RKO (cell line): ENCODE measurements around the gene CADM2.

Experiments used
- DNase-seq: peaks from one replicate; pipeline ENCODE4 v3.0.0-alpha.2; 2016; ENCODE audit warnings: low spot score

Gene CADM2

DNA sequence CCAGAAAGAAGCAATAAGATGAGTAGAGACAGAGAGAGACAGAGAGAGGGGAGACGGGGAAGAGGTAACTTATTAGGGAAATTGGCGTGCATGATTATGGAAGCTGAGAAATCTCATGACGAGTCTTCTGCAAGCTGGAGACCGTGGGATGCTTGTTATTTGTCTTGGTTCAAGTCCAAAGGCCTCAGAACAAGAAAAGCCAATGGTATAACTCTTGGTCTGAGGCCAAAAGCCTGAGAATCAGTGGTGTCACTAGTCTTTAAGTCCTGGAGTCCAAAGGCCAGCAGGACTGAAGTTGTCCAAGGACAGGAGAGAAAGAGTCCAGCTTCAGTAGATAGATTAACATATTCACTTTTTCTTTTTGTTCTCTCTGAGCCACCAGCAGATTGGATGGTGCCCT, 613.6 kb downstream of the CADM2 start:
- no peak for DNase-seq

DNA sequence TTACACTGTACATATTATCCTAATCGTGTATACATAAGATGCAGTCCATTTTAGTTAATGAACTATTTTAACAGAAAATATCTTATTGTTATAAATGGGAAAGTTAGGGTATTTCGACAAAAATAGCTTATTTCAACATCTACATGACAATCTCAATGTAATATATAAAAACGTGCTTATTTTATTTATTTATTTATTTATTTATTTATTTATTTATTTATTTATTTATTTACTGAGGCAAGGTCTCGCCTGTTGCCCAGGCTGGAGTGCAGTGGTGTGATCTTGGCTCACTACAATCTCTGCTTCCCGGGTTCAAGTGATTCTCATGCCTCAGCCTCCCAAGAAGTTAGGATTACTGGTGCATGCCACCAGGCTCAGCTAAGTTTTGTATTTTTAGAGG, 614.2 kb downstream of the CADM2 start:
- DNase-seq: no peak

DNA sequence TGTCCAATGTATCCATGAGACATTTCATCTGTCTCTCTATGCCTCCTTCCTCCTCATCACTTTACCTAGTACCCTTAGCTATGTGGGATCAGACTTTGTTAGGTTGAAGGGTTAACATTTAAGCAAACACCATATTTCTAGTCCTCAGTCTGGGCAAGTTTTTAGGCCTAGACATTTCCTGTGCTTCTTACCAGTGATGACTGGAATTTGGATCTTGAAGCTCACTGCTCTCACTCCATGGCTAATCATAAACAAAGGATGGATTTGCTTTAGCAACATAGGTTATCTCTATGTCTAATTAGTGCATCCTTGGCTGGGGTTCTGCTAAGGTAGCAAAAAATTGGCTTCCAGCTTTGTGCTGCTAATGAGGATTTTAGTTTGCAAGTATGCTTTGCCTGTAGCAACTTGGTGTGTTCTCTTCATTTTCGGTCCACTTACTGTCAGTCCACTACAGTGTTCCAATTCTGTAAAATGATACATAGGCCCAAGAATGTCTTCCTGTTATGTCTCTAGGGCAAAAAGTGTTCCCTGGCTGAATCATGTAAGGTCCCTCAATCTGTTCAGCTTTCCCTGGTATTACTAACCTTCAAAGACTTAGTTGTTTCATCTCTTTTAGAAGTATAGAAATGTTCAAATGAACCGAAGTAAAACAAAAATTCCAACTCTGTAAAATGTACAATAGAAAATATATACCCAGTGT, 615.4 kb downstream of the CADM2 start:
- DNase-seq: no peak

DNA sequence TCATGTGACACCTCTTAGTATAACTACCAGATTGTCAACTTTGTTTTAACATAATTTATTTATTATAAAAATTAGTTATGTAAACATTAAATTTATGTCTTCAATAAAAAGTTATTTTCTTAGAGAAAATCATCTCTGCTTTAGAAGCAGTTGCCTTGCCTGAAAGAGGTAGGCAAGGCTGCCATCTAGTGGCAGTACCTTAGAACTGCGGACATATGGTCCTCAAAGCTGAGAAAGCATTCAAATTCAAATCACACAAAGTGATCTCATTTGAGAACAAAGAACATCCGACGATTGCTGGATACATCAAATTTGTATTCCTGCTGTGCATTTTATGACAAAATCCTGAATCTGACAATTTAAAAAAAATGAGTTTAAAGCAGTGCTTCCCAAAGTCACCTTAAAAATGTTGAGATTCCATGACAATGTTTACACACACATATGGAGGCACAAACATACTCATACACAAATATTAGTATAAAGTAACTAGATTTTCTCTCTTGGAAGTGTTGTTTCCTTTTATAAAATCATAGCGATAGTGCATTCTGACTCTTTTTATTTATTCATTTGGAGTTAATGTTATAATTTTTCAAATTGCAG, 617.4 kb downstream of the CADM2 start:
- peak; percentile 71 for DNase-seq

DNA sequence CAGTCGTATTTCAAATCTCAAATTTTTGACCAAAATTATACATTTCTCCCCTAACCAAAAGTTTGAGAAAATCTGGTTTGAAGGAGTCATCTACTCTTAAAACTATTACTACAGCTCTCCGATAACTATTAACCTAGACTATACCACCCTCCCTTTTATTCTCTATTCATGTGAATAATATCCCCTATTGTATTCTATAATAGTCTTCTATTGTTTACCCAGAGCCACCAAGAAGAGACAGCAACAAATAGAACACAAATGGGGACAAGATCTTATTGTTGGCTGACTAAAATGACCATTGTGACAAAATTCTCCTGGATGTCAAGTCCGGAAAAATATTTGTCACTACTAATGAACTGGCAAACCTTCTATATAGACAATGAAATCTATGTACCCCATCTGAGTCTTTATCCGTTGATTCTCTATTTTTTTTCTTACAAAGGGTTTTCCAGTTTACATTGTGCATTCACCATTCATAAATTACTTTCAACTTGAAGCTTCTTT, 618.0 kb downstream of the CADM2 start:
- DNase-seq: no peak

DNA sequence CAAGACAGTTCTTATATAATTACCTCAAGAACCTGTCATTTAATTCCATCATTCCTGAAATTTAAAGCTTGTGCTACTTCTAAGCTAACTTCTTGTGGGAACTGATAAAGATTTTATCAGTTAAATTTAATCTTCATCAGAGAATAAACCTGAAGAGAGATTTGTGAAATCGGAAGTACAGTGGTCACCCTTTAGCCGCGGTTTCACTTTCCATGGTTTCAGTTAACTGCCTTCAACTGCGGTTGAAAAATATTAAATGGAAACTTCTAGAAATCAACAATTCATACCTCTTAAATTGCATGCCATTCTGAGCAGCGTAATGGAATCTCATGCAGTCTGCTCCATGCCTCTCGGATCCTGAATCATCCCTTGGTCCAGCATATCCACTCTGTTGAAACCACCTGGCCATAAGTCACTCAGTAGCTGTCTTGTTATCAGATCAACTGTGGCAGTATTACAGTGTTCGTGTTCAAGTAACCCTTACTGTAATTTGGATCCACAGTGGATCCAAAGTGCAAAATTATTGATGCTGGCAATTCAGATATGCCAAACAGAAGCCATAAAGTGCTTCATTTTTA, 626.1 kb downstream of the CADM2 start:
- no peak for DNase-seq

DNA sequence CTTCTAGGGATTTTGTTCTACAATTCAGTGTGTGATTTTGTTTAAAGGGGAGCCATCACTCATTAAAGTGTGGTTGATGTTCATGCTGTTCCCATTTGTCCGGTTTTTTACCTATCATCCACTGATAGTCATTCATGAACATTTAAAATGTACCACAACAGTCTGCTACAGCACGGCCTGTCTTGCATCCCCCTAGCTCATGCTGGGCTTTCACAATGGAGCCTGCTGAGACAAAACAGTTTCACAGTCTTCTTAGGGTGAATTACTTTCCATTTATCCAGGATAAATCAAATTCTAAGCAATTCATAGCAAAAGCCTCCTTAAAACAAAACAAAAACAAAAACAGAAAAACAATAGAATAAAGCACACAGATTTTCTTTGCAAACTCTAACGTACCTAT, 627.2 kb downstream of the CADM2 start:
- DNase-seq: no peak

DNA sequence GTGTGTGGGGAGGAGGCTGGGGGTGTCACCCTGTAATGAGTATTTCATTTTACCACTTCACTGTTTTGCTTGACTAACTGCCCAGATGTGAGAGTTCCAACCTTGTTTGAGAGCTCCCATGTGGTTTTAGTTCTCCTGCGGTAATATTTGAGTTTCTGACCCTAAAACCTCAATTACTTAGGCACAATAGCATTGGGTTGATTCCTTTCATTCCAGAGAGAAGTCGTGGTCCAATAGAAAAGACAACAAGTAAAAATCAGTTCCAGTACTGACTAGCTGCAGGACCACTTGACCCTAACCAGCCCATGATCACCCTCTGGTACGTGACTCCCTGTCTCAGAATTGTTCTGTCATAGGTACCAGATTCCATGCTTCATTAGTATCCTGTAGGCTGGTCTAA, 630.4 kb downstream of the CADM2 start:
- no peak for DNase-seq

DNA sequence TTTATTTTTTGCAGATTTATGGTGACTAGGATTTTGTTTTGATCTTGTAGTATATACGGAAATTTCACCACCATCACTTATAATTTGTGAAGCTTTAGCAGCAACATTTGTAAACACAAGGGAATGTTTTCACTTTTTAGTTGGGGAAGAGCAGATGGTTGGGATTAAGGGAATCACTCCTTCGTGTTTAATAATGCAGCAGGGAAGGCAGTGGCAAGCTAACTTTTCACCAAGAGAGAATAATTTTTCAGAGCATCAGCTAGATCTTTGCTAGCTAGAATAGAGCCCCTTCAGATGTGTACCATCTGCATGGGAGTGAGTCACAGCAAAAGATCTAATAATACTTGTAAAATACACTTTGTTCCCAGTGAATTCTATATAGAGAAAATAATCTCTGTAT, 632.7 kb downstream of the CADM2 start:
- no peak for DNase-seq

DNA sequence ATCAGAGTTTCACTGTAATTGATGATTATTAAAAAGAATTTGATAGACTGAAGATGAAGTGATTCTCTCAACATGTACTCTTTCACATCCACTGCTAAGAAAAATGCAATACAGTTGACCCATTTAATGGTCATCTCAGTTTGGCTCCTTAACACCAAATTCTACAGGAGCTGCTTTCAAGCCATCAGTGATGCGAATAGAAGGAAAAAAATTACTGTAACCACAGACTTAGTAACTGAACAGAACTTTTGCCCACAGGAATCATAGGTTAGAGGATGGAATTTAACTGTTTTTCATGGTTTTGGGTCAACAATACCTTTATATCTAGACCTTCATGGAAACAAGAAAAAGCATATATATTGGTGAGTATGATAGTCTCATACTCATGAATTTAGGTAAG, 633.5 kb downstream of the CADM2 start:
- DNase-seq: no peak

DNA sequence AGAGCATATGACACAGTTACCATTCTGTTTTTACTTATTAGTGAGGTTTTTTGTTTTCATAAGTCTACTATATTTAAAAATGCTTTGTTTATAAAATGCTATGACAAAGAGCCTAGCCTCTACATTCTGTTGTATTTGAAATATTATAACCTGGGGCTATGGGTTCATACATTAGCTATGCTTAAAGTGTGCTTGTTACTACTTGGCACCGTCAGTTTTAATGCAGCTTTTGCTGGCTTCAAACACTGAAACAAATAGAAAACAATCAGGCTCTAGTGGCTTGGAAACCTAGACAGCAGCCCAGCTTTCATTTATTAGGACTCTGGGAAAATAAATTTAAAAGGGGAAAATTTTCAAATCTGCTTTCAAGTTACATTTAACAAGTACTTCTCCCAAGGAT, 635.9 kb downstream of the CADM2 start:
- no peak for DNase-seq

DNA sequence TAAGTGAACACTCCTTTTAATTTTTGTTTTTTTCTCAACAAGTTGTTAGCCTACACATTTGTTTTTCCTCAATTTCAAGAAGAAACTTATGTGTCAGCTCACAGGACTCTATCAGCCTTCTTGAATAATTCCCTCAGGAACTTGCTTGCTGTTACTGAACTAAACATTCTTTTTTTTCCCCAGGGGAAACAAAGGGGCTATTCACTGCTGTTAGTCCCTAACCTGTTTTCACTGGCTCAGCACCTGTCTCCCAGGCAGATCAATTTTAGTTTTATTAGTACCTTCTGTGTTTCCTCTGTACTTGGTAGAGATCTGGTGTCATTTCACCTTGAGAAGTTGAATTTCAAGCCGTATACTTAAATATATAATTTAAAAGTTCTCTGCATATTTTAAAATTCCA, 644.6 kb downstream of the CADM2 start:
- no peak for DNase-seq

DNA sequence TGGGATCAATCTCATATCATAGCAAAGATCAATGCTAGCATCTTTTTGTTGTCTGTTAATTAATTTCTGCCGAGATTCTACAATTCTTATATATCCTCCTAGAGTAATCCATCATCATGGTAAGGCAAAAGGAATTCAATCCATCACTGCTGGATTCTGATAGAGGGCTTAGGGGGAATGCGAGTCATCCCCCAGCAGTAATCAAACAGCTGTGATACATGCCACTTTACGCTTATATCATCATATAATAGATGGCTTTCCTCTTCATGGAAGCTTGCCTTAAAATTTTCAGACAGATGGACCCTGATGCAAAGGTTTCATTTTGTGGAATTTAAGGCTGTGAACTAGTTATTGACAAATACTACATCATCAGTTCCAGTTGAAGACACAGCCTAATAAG, 645.9 kb downstream of the CADM2 start:
- no peak for DNase-seq

DNA sequence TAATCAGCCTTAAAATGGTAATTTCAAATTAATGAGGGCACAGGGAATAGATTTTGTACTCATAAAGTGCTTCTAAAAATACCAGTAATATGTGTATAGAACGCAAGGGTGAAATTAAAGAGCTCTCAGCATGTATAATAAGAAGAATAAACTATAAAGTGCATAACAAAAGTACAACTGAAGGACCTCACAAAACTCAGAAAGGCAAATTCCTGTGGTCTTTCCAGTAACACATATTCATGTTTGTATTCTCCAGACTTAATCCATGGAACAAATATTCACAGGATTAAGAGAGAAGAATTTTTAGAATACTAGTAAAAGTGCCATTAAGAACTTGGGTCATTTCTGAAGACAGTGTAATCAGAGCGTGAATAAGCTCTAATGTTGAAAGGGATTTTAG, 646.3 kb downstream of the CADM2 start:
- DNase-seq: no peak

DNA sequence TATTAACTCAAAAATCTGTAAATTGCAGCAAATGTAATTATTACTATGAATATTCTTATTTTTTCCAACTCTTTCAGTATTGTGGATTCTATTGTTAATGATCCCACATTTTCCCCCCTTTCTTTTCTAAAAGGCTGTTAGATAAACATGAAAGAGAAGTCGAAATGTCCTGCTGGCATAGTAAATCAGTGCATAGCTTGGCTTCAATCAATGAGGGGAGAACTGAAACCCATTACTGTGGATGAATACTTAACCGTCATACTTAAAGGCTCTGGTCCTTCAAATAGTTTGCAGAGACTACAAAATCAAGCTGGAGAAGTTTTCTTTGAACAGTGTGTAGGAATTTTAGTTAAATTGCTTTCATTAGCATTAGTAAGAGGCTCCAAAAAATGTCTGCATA, 667.9 kb downstream of the CADM2 start:
- DNase-seq: no peak

DNA sequence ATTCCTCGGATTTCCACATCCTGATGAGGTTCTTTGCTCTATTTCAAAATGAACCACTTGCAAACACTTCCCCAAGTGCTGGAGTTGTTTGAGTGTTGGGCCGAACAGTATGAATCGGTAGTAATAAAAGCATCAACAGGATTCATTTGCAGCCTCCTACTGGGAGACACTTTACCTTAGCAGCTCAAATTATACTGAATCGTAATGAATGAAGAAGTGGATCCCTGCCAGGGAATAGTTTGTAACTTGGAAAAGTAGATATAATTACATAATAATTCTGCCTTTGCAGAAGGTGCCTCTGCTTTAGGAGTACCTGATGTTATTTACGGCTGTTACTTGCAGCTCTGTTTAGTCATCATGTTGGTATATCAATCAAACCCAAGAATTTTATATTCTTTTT, 669.1 kb downstream of the CADM2 start:
- DNase-seq: no peak

DNA sequence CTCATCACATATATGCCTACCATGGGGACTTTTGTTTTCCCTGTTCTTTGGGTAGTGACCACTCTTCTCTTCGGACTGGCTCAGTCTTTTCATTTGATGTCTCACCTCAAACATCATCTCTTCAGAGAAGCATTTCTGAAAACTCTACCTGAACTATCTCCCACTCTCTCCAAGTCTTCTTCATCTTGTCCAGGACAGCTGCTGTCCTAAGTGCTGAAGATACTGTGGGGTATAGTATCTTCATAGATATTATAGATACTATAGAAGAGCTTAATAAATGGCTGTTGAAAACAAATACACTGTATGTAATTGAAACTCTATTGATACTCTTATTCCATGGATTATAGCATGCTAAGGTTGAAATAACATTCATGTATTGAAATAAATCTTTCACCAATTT, 672.3 kb downstream of the CADM2 start:
- DNase-seq: no peak

DNA sequence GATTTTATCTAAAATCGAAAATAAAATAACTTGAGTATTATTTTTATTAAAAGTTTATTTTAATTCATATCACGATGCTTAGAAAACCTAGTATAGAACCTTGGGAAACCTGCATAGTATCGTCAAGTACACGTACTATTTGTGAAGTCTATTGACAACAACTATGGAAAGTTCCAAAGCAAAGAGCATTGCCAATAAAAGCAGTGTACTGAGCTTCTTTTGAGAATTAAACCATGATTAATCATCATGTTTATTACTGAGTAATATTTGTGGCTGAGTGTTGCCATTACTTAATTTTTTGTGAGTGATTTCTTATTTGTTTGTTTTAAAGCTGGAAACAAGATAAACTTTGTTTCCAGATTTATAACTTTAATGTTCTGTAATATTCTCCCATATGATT, 674.1 kb downstream of the CADM2 start:
- no peak for DNase-seq

DNA sequence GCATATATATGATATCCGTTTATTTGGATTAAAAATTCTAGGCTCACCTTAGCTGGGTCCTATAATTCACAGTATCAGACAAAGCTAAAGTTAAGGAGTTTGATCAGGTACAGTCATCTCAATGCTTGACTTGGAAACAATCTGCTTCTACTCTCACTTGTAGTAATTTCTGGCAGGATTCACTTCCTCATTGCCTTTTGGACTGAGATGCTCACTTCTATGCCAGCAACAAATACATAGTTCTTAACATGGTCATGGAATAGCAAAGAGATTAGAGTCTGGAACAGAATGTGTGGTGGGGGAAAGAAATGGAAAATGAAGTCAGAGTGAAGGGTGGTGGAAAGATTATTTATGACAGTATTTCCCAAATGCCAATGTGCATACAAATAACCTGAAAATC, 693.6 kb downstream of the CADM2 start:
- DNase-seq: no peak

DNA sequence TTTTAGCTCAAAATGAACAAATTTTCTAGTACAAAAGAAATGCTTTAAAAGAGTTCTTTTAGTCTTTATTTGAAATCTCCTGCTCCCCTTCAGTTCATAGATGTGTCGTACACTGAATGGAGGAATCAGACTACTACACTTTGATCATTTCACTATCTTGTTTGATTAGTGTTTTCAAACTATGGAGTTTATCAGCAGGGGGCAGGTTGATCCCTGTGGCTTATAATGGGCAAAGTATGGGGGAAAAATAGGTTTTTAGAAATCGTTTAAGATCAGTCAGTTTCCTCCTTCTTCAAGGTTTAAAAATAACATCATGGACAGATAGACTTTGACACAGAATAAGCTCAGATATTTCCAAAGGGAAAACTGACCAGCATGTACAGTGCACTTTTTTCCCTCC, 701.7 kb downstream of the CADM2 start:
- no peak for DNase-seq

DNA sequence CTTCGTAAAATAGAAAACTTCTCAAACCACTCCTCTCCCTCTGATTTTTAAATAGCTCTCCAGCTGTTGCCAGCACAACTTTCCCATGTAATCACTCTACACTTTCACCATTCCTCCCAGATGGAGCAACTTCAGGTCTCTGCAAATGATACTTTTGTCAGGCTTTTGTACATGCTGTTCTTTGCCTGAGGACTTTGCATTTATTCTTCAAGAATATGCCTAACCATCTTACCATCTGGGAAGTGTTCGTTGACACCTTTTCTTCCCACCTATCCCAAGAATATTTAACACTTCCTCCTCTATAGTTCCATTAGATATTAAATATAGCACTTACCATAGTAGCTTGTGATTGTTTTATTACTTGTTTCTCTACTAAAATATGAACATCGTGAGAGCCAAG, 703.7 kb downstream of the CADM2 start:
- no peak for DNase-seq

DNA sequence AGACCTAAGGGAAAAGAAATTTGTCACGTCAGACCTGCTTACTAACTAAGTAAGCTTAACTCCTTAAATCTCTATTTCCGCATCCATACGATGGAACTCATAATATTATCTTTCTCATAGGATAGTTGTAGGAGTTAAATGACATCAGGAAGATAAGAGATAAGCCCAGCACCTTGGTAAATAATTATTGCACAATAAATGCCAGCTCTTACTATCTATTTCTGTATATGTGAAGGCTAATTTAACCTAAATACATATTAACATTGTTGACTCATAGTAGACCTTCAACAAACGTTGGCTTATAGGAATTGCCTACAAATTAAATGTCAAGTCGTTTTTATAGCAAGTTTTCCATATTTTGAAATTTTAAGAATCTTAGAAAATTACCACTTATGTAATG, 709.0 kb downstream of the CADM2 start:
- no peak for DNase-seq

DNA sequence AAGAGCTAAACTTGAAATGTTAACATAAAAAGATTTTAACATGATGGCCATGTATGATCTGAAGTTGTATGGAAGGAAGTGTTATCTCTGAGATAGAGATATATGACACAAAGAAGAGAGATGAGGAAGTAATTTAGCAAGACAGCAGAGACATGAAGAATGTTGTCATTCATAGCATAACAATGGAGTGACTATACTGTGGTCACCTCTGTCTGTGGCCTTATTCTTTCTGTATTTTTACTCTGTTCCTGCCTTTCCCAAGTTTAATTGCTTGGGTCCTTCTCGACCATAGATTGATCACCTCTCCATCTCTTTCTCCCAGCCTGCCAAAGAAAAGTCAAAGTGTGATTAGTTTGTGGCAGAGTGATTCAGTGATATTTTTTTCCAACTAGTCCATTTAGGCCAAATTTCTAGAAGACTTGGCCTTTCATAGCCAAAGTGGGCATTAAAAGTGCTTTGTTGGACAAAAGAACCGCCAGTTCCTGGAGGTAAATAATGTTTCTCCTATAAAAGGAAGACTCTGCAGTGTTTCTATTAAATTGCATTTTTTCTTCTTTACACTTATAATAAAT, 711.9 kb downstream of the CADM2 start:
- DNase-seq: no peak
